Measurements from ENCODE around the gene SLC9A7.

SLC9A7 gene

GRCh38 chrX:46573331-46573891 is 185.5 kb downstream of the SLC9A7 start, which contains the start of gene CHST7:
CHST7 (plus strand) TSS chrX:46573765; CDS start chrX:46573932, 167 bp downstream.
- Mint-ChIP-seq H3K4me1 (peaks cover 42% of the 10 kb centered on the region), H3K36me3 (peaks cover 14% of the 10 kb centered on the region), H3K27ac (peak within 1 kb of the TSS; percentile 68), H3K4me3 (peak within 1 kb of the TSS; percentile 68), H3K9me3 (no peaks in the 10 kb centered on the region)
- ATAC-seq = peak; percentile 74
- DNase-seq (ENCODE audit: low spot score in 2 of 2) = peak; percentile 36 to 67

GRCh38 chrX:46572340-46572936 is 186.5 kb downstream of the SLC9A7 start:
- H3K4me3 Mint-ChIP-seq = peak overlapping the region; percentile 68
- peaks cover 9% of the 10 kb centered on the region for H3K36me3 Mint-ChIP-seq
- DNase-seq (ENCODE audit: low spot score in 2 of 2) = peak in 1 of 2 donors; percentile 48
- peak; percentile 65 for ATAC-seq
- H3K4me1 Mint-ChIP-seq = peaks cover 36% of the 10 kb centered on the region
- H3K27ac Mint-ChIP-seq = peak overlapping the region; percentile 68
- no peaks in the 10 kb centered on the region for H3K9me3 Mint-ChIP-seq

- H3K27ac Mint-ChIP-seq = peak overlapping the region; percentile 68
- H3K36me3 Mint-ChIP-seq = peaks cover 9% of the 10 kb centered on the region
- ATAC-seq = no peak
- DNase-seq (ENCODE audit: low spot score in 2 of 2) = no peak
- H3K4me3 Mint-ChIP-seq = peak overlapping the region; percentile 68
- peaks cover 30% of the 10 kb centered on the region for H3K4me1 Mint-ChIP-seq
- H3K9me3 Mint-ChIP-seq = no peaks in the 10 kb centered on the region
Observed at GRCh38 chrX:46571423-46572339, 187.2 kb downstream of the SLC9A7 start.

- peaks cover 17% of the 10 kb centered on the region for H3K4me1 Mint-ChIP-seq
- H3K9me3 Mint-ChIP-seq = no peaks in the 10 kb centered on the region
- H3K27ac Mint-ChIP-seq = no peak overlapping the region
- H3K36me3 Mint-ChIP-seq = peaks cover 9% of the 10 kb centered on the region
- no peak for DNase-seq (ENCODE audit: low spot score in 2 of 2)
- no peak overlapping the region for H3K4me3 Mint-ChIP-seq
- no peak for ATAC-seq
Observed at GRCh38 chrX:46569621-46570020, 189.3 kb downstream of the SLC9A7 start.

- Mint-ChIP-seq H3K27ac (no peak overlapping the region), H3K9me3 (no peaks in the 10 kb centered on the region), H3K4me1 (peaks cover 14% of the 10 kb centered on the region), H3K4me3 (no peak overlapping the region), H3K36me3 (peaks cover 6% of the 10 kb centered on the region)
- DNase-seq (ENCODE audit: low spot score in 2 of 2) (no peak), ATAC-seq (no peak)
Observed at GRCh38 chrX:46567388-46567787, 191.5 kb downstream of the SLC9A7 start.

GRCh38 chrX:46561824-46562657 is 196.9 kb downstream of the SLC9A7 start:
- peak overlapping the region; percentile 23 for H3K4me3 Mint-ChIP-seq
- H3K27ac Mint-ChIP-seq = no peak overlapping the region
- DNase-seq (ENCODE audit: low spot score in 2 of 2) (peak in 1 of 2 donors; percentile 51), ATAC-seq (peak; percentile 93)
- H3K4me1 Mint-ChIP-seq = peaks cover 18% of the 10 kb centered on the region
- no peaks in the 10 kb centered on the region for H3K9me3 Mint-ChIP-seq
- H3K36me3 Mint-ChIP-seq = no peaks in the 10 kb centered on the region

- no peak overlapping the region for H3K27ac Mint-ChIP-seq
- ATAC-seq (no peak), DNase-seq (ENCODE audit: low spot score in 2 of 2) (no peak)
- peaks cover 18% of the 10 kb centered on the region for H3K4me1 Mint-ChIP-seq
- H3K36me3 Mint-ChIP-seq = no peaks in the 10 kb centered on the region
- H3K9me3 Mint-ChIP-seq = no peaks in the 10 kb centered on the region
- H3K4me3 Mint-ChIP-seq = no peak overlapping the region
Observed at GRCh38 chrX:46559062-46559461, 199.9 kb downstream of the SLC9A7 start.

- H3K36me3 Mint-ChIP-seq = peaks cover 5% of the 10 kb centered on the region
- H3K27ac Mint-ChIP-seq = no peak overlapping the region
- H3K4me3 Mint-ChIP-seq = no peak overlapping the region
- H3K4me1 Mint-ChIP-seq = no peaks in the 10 kb centered on the region
- ATAC-seq (no peak), DNase-seq (ENCODE audit: low spot score in 2 of 2) (no peak)
- H3K9me3 Mint-ChIP-seq = no peaks in the 10 kb centered on the region
Observed at GRCh38 chrX:46554942-46555341, 204.0 kb downstream of the SLC9A7 start.

GRCh38 chrX:46553935-46554334 is 205.0 kb downstream of the SLC9A7 start:
- no peaks in the 10 kb centered on the region for H3K9me3 Mint-ChIP-seq
- no peak for DNase-seq (ENCODE audit: low spot score in 2 of 2)
- no peak overlapping the region for H3K27ac Mint-ChIP-seq
- ATAC-seq = no peak
- no peak overlapping the region for H3K4me3 Mint-ChIP-seq
- H3K36me3 Mint-ChIP-seq = peaks cover 14% of the 10 kb centered on the region
- peaks cover 2% of the 10 kb centered on the region for H3K4me1 Mint-ChIP-seq

- H3K36me3 Mint-ChIP-seq = peaks cover 32% of the 10 kb centered on the region
Observed at GRCh38 chrX:46551494-46552128, 207.3 kb downstream of the SLC9A7 start.

GRCh38 chrX:46549914-46550313 is 209.0 kb downstream of the SLC9A7 start:
- no peak overlapping the region for H3K27ac Mint-ChIP-seq
- ATAC-seq = no peak
- DNase-seq (ENCODE audit: low spot score in 2 of 2) = no peak

More at GRCh38 chrX:46551494-46552128, 207.3 kb downstream of the SLC9A7 start:
- Mint-ChIP-seq H3K4me1 (peaks cover 5% of the 10 kb centered on the region), H3K27ac (no peak overlapping the region), H3K9me3 (no peaks in the 10 kb centered on the region), H3K4me3 (no peak overlapping the region)
- no peak for DNase-seq (ENCODE audit: low spot score in 2 of 2)
- ATAC-seq = no peak

More at GRCh38 chrX:46549914-46550313, 209.0 kb downstream of the SLC9A7 start:
- Mint-ChIP-seq H3K9me3 (no peaks in the 10 kb centered on the region), H3K4me3 (no peak overlapping the region), H3K36me3 (peaks cover 43% of the 10 kb centered on the region), H3K4me1 (peaks cover 5% of the 10 kb centered on the region)
